ENCODE results near the gene DDX6.
A peak's percentile ranks its signal among the peaks of the same experiment; 100 is the strongest.
"Not testable (repeated sequence)": the region's sequence is repeated elsewhere in the genome, so short reads cannot be mapped to it uniquely, and the experiment has no call there.

Gene DDX6

GRCh38 chr11:118752654-118753053 is 38.3 kb downstream of the DDX6 start:
- no peaks in the 10 kb centered on the region for H3K27me3 ChIP-seq (ENCODE audit: insufficient read depth, low read length)
- H3K9me3 ChIP-seq (ENCODE audit: insufficient read depth, low read depth, low read length): no peaks in the 10 kb centered on the region
- peaks cover 92% of the 10 kb centered on the region for H3K36me3 ChIP-seq (ENCODE audit: insufficient read depth, low read depth, low read length)
- H3K4me1 ChIP-seq (ENCODE audit: insufficient read depth, low read length): peaks cover 4% of the 10 kb centered on the region; the same call in 1 of the 2 replicates
- H3K4me3 ChIP-seq (ENCODE audit: low read length): no peak overlapping the region
- no peak overlapping the region for H3K9ac ChIP-seq (ENCODE audit: low read depth, low read length)
- no peak overlapping the region for H3K27ac ChIP-seq (ENCODE audit: low read length)

- Histone ChIP-seq H3K4me3 (ENCODE audit: low read length) (no peak overlapping the region), H3K27ac (ENCODE audit: low read length) (no peak overlapping the region), H3K9me3 (ENCODE audit: insufficient read depth, low read depth, low read length) (no peaks in the 10 kb centered on the region), H3K36me3 (ENCODE audit: insufficient read depth, low read depth, low read length) (peaks cover 60% of the 10 kb centered on the region), H3K4me1 (ENCODE audit: insufficient read depth, low read length) (peaks cover 4% of the 10 kb centered on the region; the same call in 1 of the 2 replicates), H3K27me3 (ENCODE audit: insufficient read depth, low read length) (no peaks in the 10 kb centered on the region), H3K9ac (ENCODE audit: low read depth, low read length) (no peak overlapping the region)
These were observed 41.5 kb downstream of the DDX6 start for GRCh38 chr11:118749429-118749828.

GRCh38 chr11:118748056-118748455 is 42.9 kb downstream of the DDX6 start:
- Histone ChIP-seq H3K4me1 (ENCODE audit: insufficient read depth, low read length) (peaks cover 4% of the 10 kb centered on the region; the same call in 1 of the 2 replicates), H3K36me3 (ENCODE audit: insufficient read depth, low read depth, low read length) (peaks cover 47% of the 10 kb centered on the region), H3K27ac (ENCODE audit: low read length) (no peak overlapping the region), H3K4me3 (ENCODE audit: low read length) (no peak overlapping the region), H3K9ac (ENCODE audit: low read depth, low read length) (no peak overlapping the region), H3K27me3 (ENCODE audit: insufficient read depth, low read length) (no peaks in the 10 kb centered on the region), H3K9me3 (ENCODE audit: insufficient read depth, low read depth, low read length) (no peaks in the 10 kb centered on the region)

- H3K27me3 ChIP-seq (ENCODE audit: insufficient read depth, low read length): no peaks in the 10 kb centered on the region
- H3K36me3 ChIP-seq (ENCODE audit: insufficient read depth, low read depth, low read length): peaks cover 38% of the 10 kb centered on the region
- no peak overlapping the region for H3K4me3 ChIP-seq (ENCODE audit: low read length)
- H3K27ac ChIP-seq (ENCODE audit: low read length): no peak overlapping the region
- no peaks in the 10 kb centered on the region for H3K9me3 ChIP-seq (ENCODE audit: insufficient read depth, low read depth, low read length)
- no peak overlapping the region for H3K9ac ChIP-seq (ENCODE audit: low read depth, low read length)
- H3K4me1 ChIP-seq (ENCODE audit: insufficient read depth, low read length): peaks cover 4% of the 10 kb centered on the region; the same call in 1 of the 2 replicates
These were observed 43.9 kb downstream of the DDX6 start for GRCh38 chr11:118746988-118747585.

GRCh38 chr11:118744046-118744445 is 46.9 kb downstream of the DDX6 start:
- H3K4me1 ChIP-seq (ENCODE audit: insufficient read depth, low read length): peaks cover 16% of the 10 kb centered on the region; the same call in 1 of the 2 replicates
- no peak overlapping the region for H3K9ac ChIP-seq (ENCODE audit: low read depth, low read length)
- H3K36me3 ChIP-seq (ENCODE audit: insufficient read depth, low read depth, low read length): peaks cover 9% of the 10 kb centered on the region; the same call in 1 of the 2 replicates
- no peaks in the 10 kb centered on the region for H3K27me3 ChIP-seq (ENCODE audit: insufficient read depth, low read length)
- no peak overlapping the region for H3K27ac ChIP-seq (ENCODE audit: low read length)
- H3K9me3 ChIP-seq (ENCODE audit: insufficient read depth, low read depth, low read length): no peaks in the 10 kb centered on the region
- H3K4me3 ChIP-seq (ENCODE audit: low read length): no peak overlapping the region

- no peaks in the 10 kb centered on the region for H3K9me3 ChIP-seq (ENCODE audit: insufficient read depth, low read depth, low read length)
- peaks cover 12% of the 10 kb centered on the region; the same call in 1 of the 2 replicates for H3K4me1 ChIP-seq (ENCODE audit: insufficient read depth, low read length)
- H3K9ac ChIP-seq (ENCODE audit: low read depth, low read length): no peak overlapping the region
- no peaks in the 10 kb centered on the region for H3K36me3 ChIP-seq (ENCODE audit: insufficient read depth, low read depth, low read length)
- H3K27me3 ChIP-seq (ENCODE audit: insufficient read depth, low read length): no peaks in the 10 kb centered on the region
- H3K4me3 ChIP-seq (ENCODE audit: low read length): no peak overlapping the region
- H3K27ac ChIP-seq (ENCODE audit: low read length): no peak overlapping the region
These were observed 48.7 kb downstream of the DDX6 start for GRCh38 chr11:118742304-118742703.

GRCh38 chr11:118740892-118741291 is 50.1 kb downstream of the DDX6 start:
- no peaks in the 10 kb centered on the region for H3K27me3 ChIP-seq (ENCODE audit: insufficient read depth, low read length)
- no peak overlapping the region for H3K9ac ChIP-seq (ENCODE audit: low read depth, low read length)
- H3K4me1 ChIP-seq (ENCODE audit: insufficient read depth, low read length): peaks cover 12% of the 10 kb centered on the region; the same call in 1 of the 2 replicates

GRCh38 chr11:118735203-118735602 is 55.8 kb downstream of the DDX6 start:
- H3K4me1 ChIP-seq (ENCODE audit: insufficient read depth, low read length): peaks cover 8% of the 10 kb centered on the region; the same call in 1 of the 2 replicates
- peaks cover 12% of the 10 kb centered on the region; the same call in 1 of the 2 replicates for H3K36me3 ChIP-seq (ENCODE audit: insufficient read depth, low read depth, low read length)
- no peak overlapping the region for H3K27ac ChIP-seq (ENCODE audit: low read length)
- H3K27me3 ChIP-seq (ENCODE audit: insufficient read depth, low read length): no peaks in the 10 kb centered on the region
- H3K4me3 ChIP-seq (ENCODE audit: low read length): no peak overlapping the region
- no peak overlapping the region for H3K9ac ChIP-seq (ENCODE audit: low read depth, low read length)
- H3K9me3 ChIP-seq (ENCODE audit: insufficient read depth, low read depth, low read length): peaks cover 15% of the 10 kb centered on the region

More at GRCh38 chr11:118740892-118741291, 50.1 kb downstream of the DDX6 start:
- Histone ChIP-seq H3K9me3 (ENCODE audit: insufficient read depth, low read depth, low read length) (no peaks in the 10 kb centered on the region), H3K27ac (ENCODE audit: low read length) (no peak overlapping the region), H3K4me3 (ENCODE audit: low read length) (no peak overlapping the region), H3K36me3 (ENCODE audit: insufficient read depth, low read depth, low read length) (no peaks in the 10 kb centered on the region)

GRCh38 chr11:118734031-118734430 is 56.9 kb downstream of the DDX6 start:
- no peak overlapping the region for H3K27ac ChIP-seq (ENCODE audit: low read length)
- no peaks in the 10 kb centered on the region for H3K27me3 ChIP-seq (ENCODE audit: insufficient read depth, low read length)
- no peaks in the 10 kb centered on the region; the same call in 1 of the 2 replicates for H3K4me1 ChIP-seq (ENCODE audit: insufficient read depth, low read length)
- peaks cover 15% of the 10 kb centered on the region for H3K9me3 ChIP-seq (ENCODE audit: insufficient read depth, low read depth, low read length)
- H3K4me3 ChIP-seq (ENCODE audit: low read length): no peak overlapping the region
- no peak overlapping the region for H3K9ac ChIP-seq (ENCODE audit: low read depth, low read length)
- H3K36me3 ChIP-seq (ENCODE audit: insufficient read depth, low read depth, low read length): peaks cover 12% of the 10 kb centered on the region; the same call in 1 of the 2 replicates

GRCh38 chr11:118729753-118730152 is 61.2 kb downstream of the DDX6 start:
- not testable (repeated sequence) for H3K27me3 ChIP-seq (ENCODE audit: insufficient read depth, low read length); H3K4me3 ChIP-seq (ENCODE audit: low read length); H3K9ac ChIP-seq (ENCODE audit: low read depth, low read length); H3K27ac ChIP-seq (ENCODE audit: low read length)
- H3K4me1 ChIP-seq (ENCODE audit: insufficient read depth, low read length): peaks cover 13% of the 10 kb centered on the region
- H3K36me3 ChIP-seq (ENCODE audit: insufficient read depth, low read depth, low read length): peaks cover 12% of the 10 kb centered on the region; the same call in 1 of the 2 replicates
- H3K9me3 ChIP-seq (ENCODE audit: insufficient read depth, low read depth, low read length): peaks cover 15% of the 10 kb centered on the region

- Histone ChIP-seq H3K36me3 (ENCODE audit: insufficient read depth, low read depth, low read length) (peaks cover 13% of the 10 kb centered on the region), H3K4me1 (ENCODE audit: insufficient read depth, low read length) (peaks cover 13% of the 10 kb centered on the region), H3K4me3 (ENCODE audit: low read length) (peak overlapping the region; percentile 51), H3K9me3 (ENCODE audit: insufficient read depth, low read depth, low read length) (peaks cover 15% of the 10 kb centered on the region)
- not testable (repeated sequence) for H3K27ac ChIP-seq (ENCODE audit: low read length); H3K9ac ChIP-seq (ENCODE audit: low read depth, low read length); H3K27me3 ChIP-seq (ENCODE audit: insufficient read depth, low read length)
These were observed 62.9 kb downstream of the DDX6 start for GRCh38 chr11:118728112-118728511.

GRCh38 chr11:118727721-118728066 is 63.3 kb downstream of the DDX6 start:
- not testable (repeated sequence) for H3K27me3 ChIP-seq (ENCODE audit: insufficient read depth, low read length); H3K27ac ChIP-seq (ENCODE audit: low read length); H3K9ac ChIP-seq (ENCODE audit: low read depth, low read length)
- Histone ChIP-seq H3K4me1 (ENCODE audit: insufficient read depth, low read length) (peaks cover 13% of the 10 kb centered on the region), H3K9me3 (ENCODE audit: insufficient read depth, low read depth, low read length) (peaks cover 15% of the 10 kb centered on the region), H3K4me3 (ENCODE audit: low read length) (peak overlapping the region; percentile 51), H3K36me3 (ENCODE audit: insufficient read depth, low read depth, low read length) (peaks cover 17% of the 10 kb centered on the region)

All from iPS-20b (cell line).